Activated naive CD4-positive, alpha-beta T cell treated with anti-CD3 and anti-CD28 coated beads, Interleukin-2, amount 50 U/mL, for 72 hours (primary cell): Measurements from ENCODE around the gene PNMA6E. TPM values are rescaled to one million over a fixed set of nuclear protein-coding genes. Genes with fewer than 3 reads are reported as not detected.

ENCODE experiments used
- ATAC-seq, 2 donors: fragments of 150-1000 bp; cut with Tn5 transposase; 2 replicates each; pipeline ENCODE4 v1.10.0; 2021; ENCODE audit warnings: mild to moderate bottlenecking in 2 of 2, moderate library complexity in 2 of 2
- DNase-seq, 2 donors: peaks; one replicate each; pipeline ENCODE4 v3.0.0; 2021 to 2022; ENCODE audit warnings: low spot score in 2 of 2
- H3K27ac Mint-ChIP-seq, 2 donors: one replicate each; pipeline ENCODE4 v1.8.0; 2022; ENCODE audit warnings: mild to moderate bottlenecking in 2 of 2, mixed read lengths in 2 of 2
- H3K36me3 Mint-ChIP-seq, 2 donors: one replicate each; pipeline ENCODE4 v1.8.0; 2022; ENCODE audit warnings: mixed read lengths in 2 of 2
- H3K9me3 Mint-ChIP-seq, 2 donors: one replicate each; pipeline ENCODE4 v1.8.0; 2022; ENCODE audit warnings: mixed read lengths in 2 of 2
- total RNA-seq, 2 donors: library from RNA; stranded (reverse); gene quantifications; one replicate each; pipeline ENCODE4 v1.2.3, GENCODE V29; 2022

Gene PNMA6E
- total RNA-seq, 2 donors from 2014 or later = not detected

DNA sequence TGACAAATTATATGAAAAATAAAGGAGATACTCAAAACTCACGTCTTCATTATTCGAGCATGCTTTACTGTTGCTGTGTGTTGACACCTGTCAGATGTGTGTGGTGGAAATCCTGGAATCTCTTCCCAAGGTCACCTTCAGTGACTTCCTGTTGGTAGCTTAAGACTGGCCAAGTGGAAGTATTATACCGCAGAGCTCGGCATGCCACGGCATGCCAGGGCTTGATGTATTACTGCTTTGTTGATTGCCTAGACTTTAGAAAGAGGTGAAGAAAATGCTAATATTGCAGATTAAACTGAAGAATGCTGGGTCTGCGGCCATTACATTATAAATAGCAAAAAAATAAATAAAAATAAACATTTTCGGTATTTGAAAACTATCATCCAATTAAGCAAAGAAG, 40.1 kb upstream of the PNMA6E start:
- ATAC-seq (no peak), DNase-seq (no peak)
- Mint-ChIP-seq H3K36me3 (no peaks in the 10 kb centered on the region), H3K27ac (no peak overlapping the region), H3K9me3 (no peaks in the 10 kb centered on the region)

DNA sequence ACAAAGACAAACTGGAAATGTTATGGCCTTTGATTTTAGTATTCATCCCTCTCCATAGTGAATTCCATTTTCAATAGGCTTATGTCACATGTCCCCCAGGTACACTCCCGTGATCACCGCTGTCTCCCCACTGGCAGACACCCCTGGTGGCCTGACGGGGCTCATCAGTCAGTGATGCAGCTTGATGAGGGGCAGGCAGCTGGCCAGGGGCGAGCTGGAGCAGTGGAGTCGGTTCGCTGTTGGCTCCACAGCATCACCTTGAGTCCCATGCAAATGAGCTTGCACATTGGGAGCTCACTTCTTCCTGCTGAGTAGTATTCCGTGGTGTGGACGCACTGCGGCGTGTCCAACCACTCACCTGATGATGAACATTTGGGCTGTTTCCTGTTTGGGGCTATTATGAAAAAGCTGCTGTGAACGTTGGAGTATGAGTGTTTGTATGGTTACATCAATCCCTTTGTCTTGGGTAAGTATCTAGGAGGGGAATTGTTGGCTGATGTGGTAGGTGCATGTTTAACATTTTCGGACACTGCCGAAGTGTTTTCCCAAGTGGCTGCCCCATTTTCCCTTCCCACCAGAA, 39.5 kb upstream of the PNMA6E start:
- DNase-seq (no peak), ATAC-seq (no peak)
- Mint-ChIP-seq H3K27ac (no peak overlapping the region), H3K36me3 (no peaks in the 10 kb centered on the region), H3K9me3 (no peaks in the 10 kb centered on the region)

DNA sequence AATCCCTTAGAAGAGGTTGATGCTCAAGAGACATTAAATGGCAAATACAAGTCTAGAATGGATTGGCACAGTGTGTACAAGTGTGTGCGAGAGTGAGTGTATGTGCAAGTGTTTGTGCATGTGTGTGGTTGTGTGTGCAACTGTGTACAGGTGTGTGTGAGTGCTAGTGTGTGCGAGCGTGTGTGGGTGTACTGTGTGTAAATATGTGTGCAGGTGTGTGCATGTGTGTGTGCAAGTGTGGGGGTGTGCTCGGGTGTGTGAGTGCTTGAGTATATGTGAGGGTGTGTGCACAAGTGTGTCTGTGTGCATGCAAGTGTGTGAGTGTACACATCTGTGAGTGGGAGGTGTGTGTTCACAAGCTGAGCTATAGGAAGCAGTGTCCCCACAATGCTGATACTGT, 38.8 kb upstream of the PNMA6E start:
- Mint-ChIP-seq H3K27ac (no peak overlapping the region), H3K36me3 (no peaks in the 10 kb centered on the region), H3K9me3 (no peaks in the 10 kb centered on the region)
- DNase-seq = no peak
- no peak for ATAC-seq

DNA sequence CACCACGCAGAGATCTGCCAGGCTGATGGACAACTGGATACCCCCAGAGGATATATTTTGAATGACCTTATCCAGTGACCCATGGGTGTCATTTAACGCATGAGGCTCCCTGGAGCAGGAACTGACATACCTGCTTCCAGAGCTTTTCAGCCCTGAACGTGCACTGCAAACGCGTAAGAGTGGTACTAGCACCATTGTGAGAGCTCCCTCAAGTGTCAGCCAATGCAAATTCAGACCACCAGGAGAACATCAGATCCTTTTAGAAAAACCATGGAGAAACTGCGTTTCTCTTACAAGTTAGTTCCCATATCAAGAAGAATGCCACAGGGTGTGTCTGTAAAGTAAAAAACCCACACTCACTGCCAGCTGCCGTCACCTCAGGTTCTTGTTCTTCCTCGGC, 37.4 kb upstream of the PNMA6E start:
- Mint-ChIP-seq H3K36me3 (no peaks in the 10 kb centered on the region), H3K9me3 (no peaks in the 10 kb centered on the region), H3K27ac (no peak overlapping the region)
- DNase-seq (no peak), ATAC-seq (no peak)

DNA sequence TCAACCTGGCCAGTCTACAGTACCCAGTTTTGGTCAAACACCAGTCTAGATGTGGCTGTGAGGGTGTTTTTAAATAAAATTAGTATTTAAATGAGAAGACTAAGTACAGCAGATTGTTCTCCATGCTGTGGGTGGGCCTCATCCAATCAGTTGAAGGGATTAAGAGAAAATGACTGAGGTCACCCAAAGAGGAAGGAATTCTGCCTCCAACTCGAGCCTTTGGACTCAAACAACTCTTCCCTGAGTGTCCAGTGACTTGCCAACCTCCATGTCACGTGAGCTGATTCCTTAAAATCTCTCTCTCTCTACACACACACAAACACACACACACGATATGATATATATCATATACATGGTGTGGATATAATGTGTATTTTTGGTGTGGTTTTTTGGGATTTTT, 34.7 kb upstream of the PNMA6E start:
- Mint-ChIP-seq H3K27ac (no peak overlapping the region), H3K9me3 (no peaks in the 10 kb centered on the region), H3K36me3 (no peaks in the 10 kb centered on the region)
- ATAC-seq (no peak), DNase-seq (no peak)

DNA sequence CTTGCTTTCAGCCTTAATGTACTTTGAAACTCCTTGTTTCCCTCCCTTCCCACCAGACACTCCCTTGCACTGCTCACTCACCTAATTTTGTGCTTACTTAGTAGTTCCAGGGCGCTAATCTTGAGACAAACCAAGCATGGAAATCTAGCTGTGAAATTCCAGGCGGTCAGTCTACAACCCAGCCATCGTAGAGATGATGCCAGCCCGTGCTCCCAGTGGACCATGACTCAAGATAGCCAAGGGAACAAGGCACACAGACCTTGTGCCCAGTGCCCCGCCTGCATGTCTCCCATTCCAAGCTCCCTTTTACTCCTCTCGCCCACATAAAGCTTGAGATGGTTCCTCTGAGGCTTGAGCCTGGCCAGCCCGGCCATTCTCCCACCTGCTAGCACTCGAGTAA, 33.7 kb upstream of the PNMA6E start:
- Mint-ChIP-seq H3K9me3 (no peaks in the 10 kb centered on the region), H3K36me3 (no peaks in the 10 kb centered on the region), H3K27ac (no peak overlapping the region)
- DNase-seq (no peak), ATAC-seq (no peak)

DNA sequence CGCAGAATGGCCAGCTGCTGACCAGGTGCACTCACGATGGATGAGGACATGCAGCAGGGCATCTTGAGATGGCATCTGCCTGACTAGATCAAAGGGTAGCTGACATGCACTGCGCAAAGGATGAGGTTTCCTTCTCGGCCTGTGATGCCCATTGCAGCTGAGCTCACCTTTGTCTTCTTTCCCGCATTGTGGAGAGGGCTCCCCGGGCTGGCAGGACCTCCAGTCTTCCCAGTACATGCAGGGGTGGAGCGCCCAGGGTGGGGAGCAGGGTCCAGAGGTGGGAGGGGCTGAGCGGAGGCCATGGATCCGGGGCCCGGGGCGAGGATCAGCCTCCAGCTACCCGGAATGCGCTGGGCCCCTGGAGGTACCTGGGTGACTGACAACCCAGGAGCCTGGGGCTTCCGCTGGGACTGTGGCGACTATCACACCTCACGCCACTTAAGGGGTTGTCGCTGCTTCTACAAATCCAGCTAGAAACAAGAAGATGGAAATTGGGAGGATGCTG, 32.7 kb upstream of the PNMA6E start:
- H3K9me3 Mint-ChIP-seq = no peaks in the 10 kb centered on the region
- ATAC-seq = no peak
- no peak overlapping the region for H3K27ac Mint-ChIP-seq
- no peaks in the 10 kb centered on the region for H3K36me3 Mint-ChIP-seq
- no peak for DNase-seq

DNA sequence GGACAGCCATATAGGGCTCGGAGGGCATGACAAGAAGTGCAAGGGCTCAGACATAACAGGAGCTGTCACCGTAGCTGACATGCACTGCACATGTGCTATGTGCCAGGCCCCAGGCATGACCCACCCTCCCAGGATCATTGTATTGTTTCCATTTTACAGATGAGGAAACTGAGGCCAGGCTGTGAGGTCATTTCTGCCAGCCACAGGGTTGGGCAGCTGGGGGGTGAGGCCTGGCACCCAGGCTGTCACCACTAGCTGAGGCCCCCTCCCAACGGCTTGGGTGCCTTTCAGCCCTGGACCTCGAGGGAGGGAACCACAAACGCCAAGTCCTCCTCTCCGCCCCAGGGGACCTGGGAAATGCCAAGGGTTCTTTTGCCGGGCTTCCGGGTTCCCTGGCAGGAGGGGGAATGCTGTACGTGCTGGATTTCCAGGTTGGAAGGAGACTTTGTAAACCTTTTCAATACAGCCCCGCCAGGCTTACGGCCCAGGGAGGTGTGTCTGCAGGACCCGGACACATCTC, 32.1 kb upstream of the PNMA6E start:
- no peaks in the 10 kb centered on the region for H3K36me3 Mint-ChIP-seq
- DNase-seq = no peak
- ATAC-seq = no peak
- no peak overlapping the region for H3K27ac Mint-ChIP-seq
- no peaks in the 10 kb centered on the region for H3K9me3 Mint-ChIP-seq

DNA sequence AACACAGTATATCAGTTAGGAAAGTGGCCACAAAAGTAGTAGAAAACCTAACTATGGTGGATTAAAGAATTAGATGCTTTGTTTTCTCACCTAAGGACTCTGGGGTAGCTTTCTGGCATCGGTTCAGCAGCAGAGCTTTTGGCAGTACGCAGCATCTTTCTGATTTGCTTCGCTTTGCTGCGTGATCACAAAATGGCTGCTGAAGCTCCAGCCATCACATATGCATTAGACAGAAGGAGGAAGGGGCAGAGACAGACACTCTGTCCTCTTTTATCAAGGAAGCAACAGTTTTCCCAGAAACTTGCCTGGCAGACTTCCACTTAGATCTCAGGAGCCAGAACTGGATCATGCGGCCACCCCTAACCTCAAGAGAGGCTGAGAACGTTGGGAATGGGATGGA, 29.6 kb upstream of the PNMA6E start:
- DNase-seq = no peak
- Mint-ChIP-seq H3K9me3 (no peaks in the 10 kb centered on the region), H3K36me3 (no peaks in the 10 kb centered on the region), H3K27ac (no peak overlapping the region)
- ATAC-seq = no peak

DNA sequence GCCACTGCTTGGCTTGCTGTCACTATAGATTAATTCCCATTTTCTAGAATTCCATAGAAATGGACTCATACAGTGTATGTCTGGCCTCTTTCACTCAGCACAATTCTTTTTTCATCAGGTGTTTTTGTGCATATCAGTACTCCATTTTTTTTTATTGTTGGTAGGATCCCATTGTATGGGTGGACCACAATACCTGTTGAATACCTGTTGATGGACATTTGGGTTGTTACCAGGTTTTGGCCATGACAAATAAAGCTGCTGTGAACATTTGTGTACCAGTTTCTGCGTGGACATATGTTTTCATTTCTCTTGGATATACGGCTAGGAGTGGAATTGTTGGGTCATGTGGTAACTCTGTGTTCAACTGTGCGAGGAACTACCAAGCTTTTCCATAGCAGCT, 25.1 kb upstream of the PNMA6E start:
- DNase-seq (no peak), ATAC-seq (no peak)
- no peaks in the 10 kb centered on the region for H3K9me3 Mint-ChIP-seq
- no peaks in the 10 kb centered on the region for H3K36me3 Mint-ChIP-seq
- no peak overlapping the region for H3K27ac Mint-ChIP-seq

DNA sequence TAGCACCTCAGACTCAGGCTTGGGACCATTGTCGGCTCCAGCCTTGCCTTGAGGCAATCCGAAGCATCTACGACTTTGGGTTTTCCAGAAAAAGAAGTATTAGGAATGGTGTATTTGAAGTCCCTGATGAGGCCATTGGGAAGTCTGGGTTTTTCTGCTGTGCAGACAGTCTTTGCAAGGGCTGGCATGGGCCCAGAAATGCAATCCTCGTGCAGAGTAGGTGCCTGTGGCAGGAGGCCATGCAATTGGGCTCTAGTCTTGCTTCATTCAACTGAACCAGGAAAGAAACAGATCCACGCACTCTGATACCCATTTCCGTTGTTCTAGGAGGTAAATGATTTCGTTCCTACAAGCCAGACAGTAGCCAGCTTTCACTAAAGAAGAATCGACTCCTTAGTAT, 22.5 kb upstream of the PNMA6E start:
- Mint-ChIP-seq H3K9me3 (no peaks in the 10 kb centered on the region), H3K36me3 (no peaks in the 10 kb centered on the region), H3K27ac (no peak overlapping the region)
- DNase-seq (no peak), ATAC-seq (no peak)

DNA sequence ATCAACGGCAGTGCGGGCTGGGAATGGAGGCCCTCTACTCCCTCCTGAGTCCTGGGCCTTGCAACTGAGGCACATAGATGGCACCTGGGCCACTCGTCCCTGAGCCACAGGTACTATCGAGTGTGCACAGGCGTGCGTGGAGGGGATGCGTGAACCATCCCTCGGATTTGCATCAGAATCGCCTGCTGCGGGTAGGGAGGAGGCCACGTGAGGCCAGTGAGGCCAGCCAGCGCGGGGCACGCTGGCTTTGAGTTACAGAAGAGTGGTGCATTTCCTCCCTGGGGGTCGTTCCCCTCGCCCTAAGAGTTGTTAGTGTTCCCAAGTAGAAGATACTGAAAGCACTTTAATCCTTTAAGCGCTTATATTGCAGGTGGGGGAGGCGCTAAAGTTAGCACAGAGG, 20.7 kb upstream of the PNMA6E start:
- no peak for ATAC-seq
- H3K27ac Mint-ChIP-seq = no peak overlapping the region

DNA sequence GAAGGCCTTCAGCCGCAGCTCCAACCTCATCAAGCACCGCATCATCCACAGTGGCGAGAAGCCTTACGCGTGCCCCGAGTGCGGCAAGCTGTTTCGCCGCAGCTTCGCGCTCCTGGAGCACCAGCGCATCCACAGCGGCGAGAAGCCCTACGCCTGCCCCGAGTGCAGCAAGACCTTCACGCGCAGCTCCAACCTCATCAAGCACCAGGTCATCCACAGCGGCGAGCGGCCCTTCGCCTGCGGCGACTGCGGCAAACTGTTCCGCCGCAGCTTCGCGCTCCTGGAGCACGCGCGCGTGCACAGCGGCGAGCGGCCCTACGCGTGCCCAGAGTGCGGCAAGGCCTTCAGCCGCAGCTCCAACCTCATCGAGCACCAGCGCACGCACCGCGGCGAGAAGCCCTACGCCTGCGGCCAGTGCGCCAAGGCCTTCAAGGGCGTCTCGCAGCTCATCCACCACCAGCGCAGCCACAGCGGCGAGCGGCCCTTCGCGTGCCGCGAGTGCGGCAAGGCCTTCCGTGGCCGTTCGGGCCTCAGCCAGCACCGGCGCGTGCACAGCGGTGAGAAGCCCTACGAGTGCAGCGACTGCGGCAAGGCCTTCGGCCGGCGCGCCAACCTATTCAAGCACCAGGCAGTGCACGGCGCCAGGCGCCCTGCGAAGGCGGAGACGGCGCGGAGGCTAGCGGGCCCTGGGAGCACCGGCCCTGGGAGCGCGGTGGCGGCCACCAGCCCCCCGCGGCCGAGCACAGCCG, 19.9 kb upstream of the PNMA6E start:
- no peaks in the 10 kb centered on the region for H3K9me3 Mint-ChIP-seq
- no peak overlapping the region for H3K27ac Mint-ChIP-seq
- no peak for DNase-seq
- no peaks in the 10 kb centered on the region for H3K36me3 Mint-ChIP-seq
- no peak for ATAC-seq

More for the DNA sequence above, 20.7 kb upstream of the PNMA6E start:
- H3K9me3 Mint-ChIP-seq = no peaks in the 10 kb centered on the region
- no peak for DNase-seq
- H3K36me3 Mint-ChIP-seq = no peaks in the 10 kb centered on the region

DNA sequence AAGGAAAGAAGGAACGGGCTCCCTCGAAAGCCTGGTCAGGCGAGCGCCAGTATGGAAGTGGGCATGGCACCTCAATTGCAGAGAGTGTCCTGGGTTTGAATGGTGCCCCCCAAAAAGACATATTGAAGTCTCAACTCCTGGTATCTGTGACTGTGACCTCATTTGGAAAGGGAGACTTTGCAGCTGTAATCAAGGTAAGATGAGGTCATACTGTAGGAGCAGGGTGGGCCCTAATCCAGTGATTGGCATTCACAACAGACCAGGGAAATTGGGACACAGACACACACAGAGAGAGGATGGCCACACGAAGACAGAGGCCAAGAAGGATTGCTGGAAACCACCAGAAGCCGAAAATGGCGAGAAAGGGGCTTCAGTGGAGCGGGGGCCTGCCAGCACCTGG, 16.5 kb upstream of the PNMA6E start:
- H3K36me3 Mint-ChIP-seq = no peaks in the 10 kb centered on the region
- DNase-seq = no peak
- H3K27ac Mint-ChIP-seq = no peak overlapping the region
- ATAC-seq = no peak
- no peaks in the 10 kb centered on the region for H3K9me3 Mint-ChIP-seq

DNA sequence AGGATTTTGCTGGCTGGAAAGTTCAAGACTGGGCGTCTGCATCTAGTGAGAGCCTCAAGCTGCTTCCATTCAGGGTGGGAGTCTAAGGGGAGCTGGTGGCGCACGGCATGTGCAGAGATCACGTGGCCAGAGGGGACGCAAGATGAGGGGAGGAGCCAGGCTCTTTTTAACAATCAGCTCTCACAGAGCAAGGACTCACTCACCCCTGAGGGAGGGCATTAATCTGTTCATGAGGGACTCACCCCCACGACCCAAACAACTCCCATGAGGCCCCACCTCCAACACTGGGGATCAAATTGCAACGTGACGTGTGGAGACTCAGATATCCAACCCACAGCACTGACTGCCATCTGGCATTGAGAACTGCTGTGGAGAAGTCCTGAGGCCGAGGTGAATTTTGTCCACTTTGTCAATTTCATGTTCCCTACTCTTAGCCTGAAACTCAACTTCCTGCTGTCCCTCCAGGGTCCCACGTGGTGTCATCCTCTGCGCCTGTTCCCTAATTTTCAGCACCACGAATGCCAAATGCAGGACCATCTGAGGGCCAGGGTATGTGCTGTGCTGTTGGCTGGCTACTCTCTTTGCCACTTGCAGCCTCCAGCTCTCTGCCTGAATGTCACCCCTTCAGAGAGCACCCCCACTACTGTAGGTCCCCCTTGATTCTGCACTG, 15.8 kb upstream of the PNMA6E start:
- Mint-ChIP-seq H3K27ac (no peak overlapping the region), H3K9me3 (no peaks in the 10 kb centered on the region), H3K36me3 (no peaks in the 10 kb centered on the region)
- ATAC-seq (no peak), DNase-seq (no peak)

DNA sequence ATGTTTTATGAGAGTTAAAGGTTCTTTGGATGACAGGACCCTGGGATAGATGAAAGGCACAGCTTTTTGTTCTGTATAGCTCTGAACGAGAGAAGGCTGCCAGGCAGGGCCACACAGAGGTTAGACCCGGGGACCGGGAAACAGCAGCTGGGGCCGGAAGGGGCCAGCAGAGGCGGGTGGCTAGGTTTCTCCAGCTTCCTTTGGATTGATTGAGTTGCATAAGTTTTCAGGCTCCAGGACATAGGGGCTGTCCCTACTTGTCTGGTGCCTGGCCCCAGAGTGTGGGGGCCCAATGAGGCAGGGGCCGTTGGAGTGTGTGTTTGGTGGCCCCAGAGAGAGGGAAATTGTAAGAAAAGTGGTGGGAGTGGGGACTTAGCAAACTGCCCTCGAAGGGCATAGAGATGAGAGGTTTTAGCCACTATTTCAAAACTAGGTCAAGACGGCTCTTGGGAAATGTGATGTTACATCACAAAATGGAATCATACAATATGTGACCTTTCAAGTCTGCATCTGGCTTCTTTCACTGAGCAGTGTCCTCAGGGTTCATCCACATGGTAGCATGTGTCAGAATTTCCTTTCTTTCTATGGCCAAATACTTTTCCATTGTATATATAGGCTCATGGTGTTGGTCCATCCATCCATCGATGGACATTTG, 13.8 kb upstream of the PNMA6E start:
- H3K36me3 Mint-ChIP-seq = no peaks in the 10 kb centered on the region
- no peaks in the 10 kb centered on the region for H3K9me3 Mint-ChIP-seq
- no peak overlapping the region for H3K27ac Mint-ChIP-seq
- peak in 1 of 2 donors; percentile 4 for DNase-seq
- no peak for ATAC-seq

DNA sequence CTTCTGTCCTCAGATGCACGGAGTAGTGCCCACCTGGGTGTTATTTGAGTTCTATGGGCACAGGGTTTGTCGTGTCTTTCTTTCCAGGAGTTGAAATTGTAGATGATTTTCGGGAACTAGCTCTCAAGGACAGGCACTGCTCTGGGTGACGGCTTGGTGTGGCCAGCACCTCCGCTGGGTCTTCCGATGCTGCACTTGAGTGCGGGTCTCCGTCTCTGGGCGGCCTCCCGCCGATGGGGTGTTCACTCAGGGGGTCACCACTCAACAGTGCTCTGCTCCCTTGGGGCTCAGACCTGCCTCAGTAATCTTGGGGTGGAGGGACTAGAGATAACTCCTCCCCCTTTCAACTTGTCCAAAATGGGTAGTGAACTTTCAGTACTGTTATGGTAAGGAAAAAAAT, 12.6 kb upstream of the PNMA6E start:
- H3K27ac Mint-ChIP-seq = no peak overlapping the region
- H3K9me3 Mint-ChIP-seq = no peaks in the 10 kb centered on the region
- ATAC-seq (no peak), DNase-seq (peak in 1 of 2 donors; percentile 34)
- no peaks in the 10 kb centered on the region for H3K36me3 Mint-ChIP-seq
